Epithelial cell of prostate (primary cell): ENCODE measurements around the gene FBLL1.
A peak's percentile ranks its signal among the peaks of the same experiment; 100 is the strongest.
"Not testable (repeated sequence)": the region's sequence is repeated elsewhere in the genome, so short reads cannot be mapped to it uniquely, and the experiment has no call there.

Experiments used
- DNase-seq: peaks from one replicate; pipeline ENCODE4 v3.0.0-alpha.2; 2011; ENCODE audit warnings: low read depth, low spot score
- H3K27ac ChIP-seq: fragments of 450-650 bp; 2 replicates; pipeline ENCODE4 v1.5.1; 2017; ENCODE audit warnings: mild to moderate bottlenecking

Gene FBLL1

DNA sequence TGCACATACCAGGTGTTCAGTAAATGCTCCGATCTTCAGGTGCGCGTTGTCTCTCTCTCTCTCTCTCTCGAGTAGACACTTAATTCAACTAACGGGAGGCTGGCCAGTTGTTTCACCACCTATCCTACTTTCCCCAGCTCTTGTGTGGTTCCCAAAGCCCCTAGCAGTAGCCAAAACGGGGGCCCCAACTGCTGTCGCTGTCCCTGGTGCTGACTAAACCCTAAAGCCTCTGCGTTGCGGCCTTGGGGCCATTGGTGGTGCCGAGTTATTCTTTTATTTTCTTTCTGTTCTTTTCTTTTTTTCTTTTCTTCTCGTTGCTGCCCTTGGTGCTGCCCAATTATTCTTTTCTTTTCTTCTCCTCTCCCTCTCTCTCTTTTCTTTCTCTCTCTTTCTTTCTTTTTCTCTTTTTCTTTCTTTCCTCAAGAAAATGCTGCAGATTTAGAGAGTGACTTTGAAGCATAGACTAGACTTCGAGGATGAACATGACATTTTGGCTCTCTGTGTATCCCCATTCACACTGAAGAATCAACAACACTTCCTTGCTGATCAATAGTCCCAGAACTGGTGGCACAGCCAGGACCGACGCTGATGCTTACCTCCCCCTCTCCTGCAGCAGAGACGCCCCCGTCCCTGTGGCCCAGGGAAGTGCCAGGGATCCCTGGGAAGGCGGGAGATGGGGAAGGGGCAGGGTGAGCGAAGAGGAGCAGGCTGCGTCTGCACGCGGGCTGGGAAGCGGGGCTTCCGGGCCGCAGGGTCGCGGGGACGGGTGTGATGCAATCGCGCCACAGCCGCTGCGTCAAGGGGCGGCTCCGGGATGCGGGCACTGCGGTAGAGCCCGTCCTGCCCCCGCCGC is at the start of gene FBLL1:
Gene FBLL1 (plus strand): TSS at position 785 of the 853 bp plus-strand sequence. CDS start 200 bp downstream, outside the sequence.
- no peak for DNase-seq
- no peak within 1 kb of the TSS for H3K27ac ChIP-seq

DNA sequence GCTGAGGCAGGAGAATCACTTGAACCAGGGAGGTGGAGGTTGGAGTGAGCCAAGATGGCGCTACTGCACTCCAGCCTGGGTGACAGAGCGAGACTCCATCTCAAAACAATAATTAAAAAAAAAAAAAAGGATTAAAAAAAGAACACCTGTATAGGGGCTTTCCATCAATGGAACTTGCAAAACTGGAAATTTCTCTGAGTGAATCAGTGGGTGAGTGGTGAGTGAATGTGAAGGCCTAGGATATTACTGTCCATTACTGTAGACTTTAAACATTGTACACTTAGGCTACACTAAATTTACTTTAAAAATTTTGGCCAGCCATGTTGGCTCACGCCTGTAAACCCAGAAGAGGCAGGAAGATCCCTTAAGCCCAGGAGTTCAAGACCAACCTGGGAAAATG is 48.5 kb upstream of the FBLL1 start:
- H3K27ac ChIP-seq: no peak overlapping the region
- no peak for DNase-seq

DNA sequence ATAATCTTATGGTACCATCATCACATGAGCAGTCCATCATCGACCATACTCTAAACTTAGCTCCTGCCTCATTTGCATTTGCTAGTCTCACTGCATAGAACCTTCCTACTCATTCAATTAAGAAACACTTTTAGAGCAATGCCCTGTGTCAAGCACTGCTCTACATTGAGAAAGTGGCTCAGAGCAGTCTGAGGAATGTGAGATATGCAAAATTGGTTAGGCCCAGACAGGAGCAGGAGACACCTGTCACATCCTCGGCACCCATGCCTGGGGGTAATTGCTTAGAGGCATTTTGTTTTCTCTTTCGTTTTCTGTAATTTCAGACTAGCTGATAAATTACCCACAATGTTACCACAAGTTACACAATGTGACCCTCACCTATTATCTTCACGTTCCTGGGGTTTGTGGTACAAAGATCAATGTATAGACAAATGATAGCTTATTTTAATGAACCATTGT is 47.7 kb upstream of the FBLL1 start:
- no peak for DNase-seq
- H3K27ac ChIP-seq: no peak overlapping the region

DNA sequence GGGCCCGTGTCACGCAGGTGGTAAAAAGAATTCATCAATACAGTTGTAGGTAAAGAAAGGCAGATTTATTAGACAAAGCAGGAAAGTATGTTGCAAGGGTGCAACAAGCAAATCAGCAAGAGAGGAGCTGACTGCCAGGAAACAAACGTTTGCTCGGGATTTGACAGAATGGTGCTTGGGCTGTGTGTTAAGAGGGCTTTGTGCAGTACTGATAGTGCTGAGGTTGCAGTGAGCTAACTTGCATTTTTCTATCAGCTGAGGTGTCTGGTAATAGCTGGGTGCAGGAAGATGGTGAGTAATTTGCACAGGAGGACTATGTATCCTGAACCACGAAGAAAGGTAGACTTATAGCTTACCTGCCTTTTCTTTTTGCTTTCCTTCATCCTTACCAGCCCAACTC is 46.7 kb upstream of the FBLL1 start:
- no peak for DNase-seq
- no peak overlapping the region for H3K27ac ChIP-seq

DNA sequence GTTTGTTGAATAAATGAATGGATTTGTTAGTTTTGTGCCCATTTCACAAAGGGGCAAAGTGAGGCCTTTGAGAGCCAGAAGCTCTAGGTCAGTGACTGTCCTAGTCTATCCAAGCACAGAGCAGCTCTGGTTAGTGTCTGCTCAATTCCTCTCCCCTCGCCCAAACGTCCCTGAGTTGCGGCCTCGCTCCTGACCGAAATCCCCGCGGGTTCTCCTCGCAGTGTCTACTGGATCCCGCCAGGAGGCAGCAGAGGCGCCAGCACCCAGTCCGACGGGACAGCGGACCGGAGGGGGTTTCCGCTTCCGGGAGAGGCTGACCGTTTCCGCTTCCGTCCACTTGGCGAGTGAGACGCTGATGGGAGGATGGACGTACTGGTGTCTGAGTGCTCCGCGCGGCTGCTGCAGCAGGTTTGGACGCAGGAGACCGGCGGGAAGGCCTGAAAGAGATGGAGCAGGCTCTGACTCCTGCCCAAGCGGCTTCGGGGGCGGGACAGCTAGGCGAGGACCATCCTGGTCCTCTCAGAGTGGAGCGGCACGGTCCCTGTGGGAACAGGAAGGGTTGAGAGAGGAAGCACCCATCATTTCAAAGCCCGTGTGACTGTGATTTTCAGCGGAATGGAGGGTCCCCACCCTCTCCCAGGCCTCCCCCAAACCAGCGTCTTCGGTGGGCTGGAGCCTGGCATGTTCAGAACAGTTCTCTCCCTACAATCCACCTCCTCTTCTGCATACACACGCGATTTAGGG is 42.8 kb upstream of the FBLL1 start, which contains the start of gene RARS1:
Gene RARS1 (plus strand): TSS at position 336 of the 744 bp plus-strand sequence. CDS start 28 bp downstream, at position 364.
- peak; percentile 69 for DNase-seq
- H3K27ac ChIP-seq: peak within 1 kb of the TSS; percentile 70

DNA sequence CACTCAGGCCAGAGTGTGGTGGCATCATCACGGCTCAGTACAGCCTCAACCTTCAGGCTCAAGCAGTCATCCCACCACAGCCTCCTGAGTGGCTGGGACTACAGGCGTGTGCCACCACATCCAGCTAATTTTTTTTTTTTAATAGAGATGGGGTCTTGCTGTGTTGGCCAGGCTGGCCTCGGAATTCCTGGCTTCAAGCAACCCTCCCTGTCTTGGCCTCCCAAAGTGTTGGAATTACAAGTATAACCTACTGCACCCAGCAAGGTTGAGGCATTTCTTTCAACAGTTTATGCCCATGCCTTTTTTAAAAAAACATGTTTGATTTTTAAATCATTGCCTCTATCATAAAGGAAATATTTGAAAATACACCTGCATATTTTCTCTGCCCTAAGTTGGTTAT is 40.0 kb upstream of the FBLL1 start:
- H3K27ac ChIP-seq: no peak overlapping the region
- DNase-seq: no peak

DNA sequence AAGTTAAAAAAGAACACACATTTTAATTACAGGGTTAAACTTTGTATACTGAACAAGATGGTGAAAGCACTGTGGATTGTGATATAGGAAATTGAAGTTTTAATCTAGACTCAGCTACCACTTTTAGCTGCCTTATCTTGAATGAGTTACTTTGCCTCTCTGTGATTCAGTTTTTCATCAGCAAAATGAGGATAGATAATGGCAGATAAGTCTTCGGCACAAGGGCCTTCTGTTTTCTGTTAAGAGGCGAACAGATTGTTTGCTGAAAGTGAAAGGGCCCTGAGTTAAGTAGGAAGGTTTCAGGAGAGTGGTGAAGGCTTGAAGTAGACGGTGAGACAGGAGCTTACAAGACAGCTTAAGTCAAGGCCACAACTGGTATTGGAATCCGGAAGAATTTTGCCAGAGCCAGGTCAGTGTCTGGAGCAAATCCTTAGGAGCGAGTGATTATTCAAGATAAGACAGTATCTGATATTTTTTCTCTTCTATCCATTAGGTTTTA is 35.0 kb upstream of the FBLL1 start:
- H3K27ac ChIP-seq: no peak overlapping the region
- no peak for DNase-seq

DNA sequence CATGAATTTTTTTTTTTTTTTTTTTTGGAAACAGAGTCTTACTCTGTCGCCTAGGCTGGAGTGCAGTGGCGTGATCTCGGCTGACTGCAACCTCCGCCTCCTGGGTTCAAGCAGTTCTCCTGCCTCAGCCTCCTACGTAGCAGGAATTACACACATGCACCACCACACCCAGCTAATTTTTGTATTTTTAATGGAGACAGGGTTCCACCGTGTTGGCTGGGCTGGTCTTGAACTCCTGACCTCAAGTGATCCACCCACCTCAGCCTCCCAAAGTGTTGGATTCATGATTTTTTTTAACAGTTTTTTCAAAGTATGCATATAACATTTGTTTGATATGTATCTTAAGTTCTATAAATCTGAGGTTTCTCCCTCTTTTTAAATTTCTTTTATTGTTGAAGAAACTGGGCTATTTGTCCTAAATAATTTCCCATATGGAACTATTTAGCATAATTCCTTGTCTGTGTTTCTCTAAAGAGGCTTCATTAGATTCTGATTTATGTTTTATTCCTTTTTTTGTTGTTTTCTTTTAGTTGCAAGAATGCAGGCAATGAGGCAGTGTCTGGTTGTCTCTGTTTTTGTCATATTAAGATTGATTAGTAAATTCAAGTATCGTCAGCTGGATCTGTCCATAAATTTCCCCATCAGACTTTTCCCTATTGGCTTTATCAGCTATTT is 26.4 kb upstream of the FBLL1 start:
- H3K27ac ChIP-seq: no peak overlapping the region
- DNase-seq: no peak

DNA sequence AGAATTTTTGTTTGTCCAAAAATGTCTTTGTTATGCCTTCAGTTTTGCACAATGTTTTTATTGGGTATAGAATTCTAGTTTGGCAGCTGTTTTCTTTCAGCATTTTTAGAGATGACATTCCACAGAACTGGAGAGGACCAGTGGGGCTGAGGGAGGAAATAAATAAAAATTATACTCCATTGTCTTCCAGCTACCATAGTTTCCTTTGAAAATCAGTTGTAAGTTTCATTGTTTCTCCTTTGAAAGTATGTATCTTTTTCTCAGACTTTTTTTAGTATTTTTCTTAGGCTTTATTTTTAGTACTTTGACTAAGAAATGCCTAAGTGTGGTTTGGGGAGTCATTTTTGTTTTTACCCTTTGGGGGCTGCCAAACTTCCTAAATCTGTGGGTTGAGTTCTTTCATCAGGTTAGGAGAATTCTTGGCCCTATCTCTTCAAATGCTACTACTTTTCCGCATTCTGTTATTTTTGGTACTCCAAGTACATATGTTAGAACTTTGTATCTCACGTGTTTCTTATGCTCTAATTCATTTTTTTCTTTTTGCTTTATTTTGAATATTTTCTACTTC is 15.2 kb upstream of the FBLL1 start:
- H3K27ac ChIP-seq: no peak overlapping the region
- DNase-seq: no peak

DNA sequence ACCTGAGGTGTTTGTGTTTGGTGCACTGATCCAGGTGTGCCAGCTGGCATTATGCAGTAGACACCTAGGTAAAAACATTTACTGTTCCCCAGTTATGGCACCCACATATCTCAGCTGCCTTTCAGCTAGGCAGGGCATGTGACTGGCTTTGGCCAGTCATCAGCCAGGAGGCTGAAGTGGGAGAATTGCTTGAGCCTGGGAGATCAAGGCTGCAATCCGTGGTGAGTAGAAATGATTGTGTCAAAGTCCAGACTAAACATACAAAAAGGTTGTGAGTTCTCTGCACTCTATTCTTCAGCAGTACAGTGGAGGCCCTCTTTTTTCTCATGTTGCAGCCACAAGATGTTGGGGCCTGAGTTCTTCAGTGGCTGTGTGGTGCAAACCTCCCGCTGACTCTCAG is 3.2 kb upstream of the FBLL1 start:
- DNase-seq: no peak
- no peak overlapping the region for H3K27ac ChIP-seq

DNA sequence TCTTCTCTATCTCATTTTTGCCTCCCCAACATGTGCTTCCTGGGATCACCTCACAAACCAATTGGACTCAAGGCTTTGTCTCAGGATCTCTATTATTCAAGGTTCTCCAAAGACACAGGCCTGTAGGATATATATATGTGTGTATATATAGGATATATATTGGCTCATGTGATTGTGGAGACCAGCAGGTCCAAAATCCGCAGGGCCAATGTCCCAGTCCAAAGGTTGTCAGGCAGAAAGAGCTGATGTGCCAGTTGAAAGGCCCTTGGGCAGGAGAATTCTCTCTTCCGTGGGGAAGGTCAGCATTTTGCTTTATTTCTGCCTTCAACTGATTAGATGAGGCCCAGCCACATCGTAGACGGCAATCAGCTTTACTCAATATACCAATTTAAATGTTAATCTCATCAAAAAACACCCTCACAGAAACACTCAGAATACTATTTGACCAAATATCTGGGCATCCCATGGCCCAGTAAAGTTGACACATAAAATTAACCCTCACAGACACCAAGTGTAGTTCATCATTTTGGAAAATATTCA is 1.3 kb upstream of the FBLL1 start:
- DNase-seq: no peak
- no peak overlapping the region for H3K27ac ChIP-seq

DNA sequence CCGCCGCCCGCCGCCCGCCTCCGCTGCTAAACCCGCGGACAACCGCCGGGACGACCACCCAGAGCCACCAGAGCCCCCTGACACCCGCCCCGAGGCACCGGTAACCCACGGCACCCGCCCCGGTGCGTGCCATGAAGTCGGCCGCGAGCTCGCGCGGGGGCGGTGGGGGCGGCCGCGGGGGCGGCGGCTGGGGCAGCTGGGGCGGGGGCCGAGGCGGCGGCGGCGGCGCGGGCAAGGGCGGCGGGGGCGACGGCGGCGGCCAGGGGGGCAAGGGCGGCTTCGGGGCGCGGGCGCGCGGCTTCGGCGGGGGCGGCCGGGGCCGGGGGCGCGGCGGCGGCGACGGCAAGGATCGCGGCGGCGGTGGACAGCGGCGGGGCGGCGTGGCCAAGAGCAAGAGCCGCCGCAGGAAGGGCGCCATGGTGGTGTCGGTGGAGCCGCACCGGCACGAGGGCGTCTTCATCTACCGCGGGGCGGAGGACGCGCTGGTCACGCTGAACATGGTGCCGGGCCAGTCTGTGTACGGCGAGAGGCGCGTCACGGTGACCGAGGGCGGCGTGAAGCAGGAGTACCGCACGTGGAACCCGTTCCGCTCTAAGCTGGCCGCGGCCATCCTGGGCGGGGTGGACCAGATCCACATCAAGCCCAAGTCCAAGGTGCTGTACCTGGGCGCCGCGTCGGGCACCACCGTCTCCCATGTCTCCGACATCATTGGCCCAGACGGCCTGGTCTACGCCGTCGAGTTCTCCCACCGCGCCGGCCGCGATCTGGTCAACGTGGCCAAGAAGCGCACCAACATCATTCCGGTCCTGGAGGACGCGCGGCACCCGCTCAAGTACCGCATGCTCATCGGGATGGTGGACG is 499 bp downstream of the FBLL1 start:
- no peak for DNase-seq
- no peak overlapping the region for H3K27ac ChIP-seq

DNA sequence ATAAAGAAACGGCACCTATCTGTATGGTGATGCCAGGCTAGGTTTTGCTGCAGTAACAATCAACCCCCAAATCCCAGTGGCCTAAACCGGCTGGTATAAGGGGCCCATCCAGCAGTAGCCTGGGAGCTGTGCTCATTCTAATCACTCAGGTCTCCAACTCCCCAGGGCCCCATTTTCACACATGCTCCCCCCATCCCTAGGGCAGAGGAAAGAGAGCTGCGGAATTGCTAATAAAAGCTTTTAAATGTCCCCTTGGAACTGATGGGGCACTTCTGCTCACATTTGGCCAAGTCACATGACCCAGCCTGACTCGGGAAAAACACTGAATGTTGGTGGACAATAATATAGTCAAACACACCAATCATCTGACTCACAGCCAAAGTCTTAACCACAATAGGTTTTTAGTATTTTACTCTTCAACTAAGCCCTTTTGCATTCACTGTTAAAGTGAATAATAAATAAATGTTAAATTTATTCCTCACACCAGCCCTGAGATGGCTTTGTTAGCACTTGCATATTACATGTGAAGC is 1.6 kb downstream of the FBLL1 start:
- no peak for DNase-seq
- H3K27ac ChIP-seq: no peak overlapping the region

DNA sequence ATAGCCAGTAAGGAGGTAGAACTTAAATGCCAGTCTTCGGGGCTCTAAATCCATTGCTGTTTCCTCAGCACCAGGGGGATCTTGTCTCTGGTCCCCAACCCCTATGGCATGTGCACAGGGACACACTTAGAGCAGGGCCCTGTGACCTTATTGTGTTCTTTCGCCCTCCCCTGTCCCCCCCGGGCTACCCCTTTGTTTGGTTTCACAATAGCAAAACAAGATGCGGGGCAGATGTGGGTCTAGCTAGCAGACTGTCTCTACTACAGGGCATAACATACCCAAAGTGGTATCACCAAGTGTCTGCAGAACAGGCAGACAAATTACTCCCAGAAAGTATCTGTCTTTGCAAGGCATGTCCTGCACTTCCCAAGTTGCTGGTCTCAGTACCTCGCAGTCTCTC is 2.1 kb downstream of the FBLL1 start:
- no peak for DNase-seq
- no peak overlapping the region for H3K27ac ChIP-seq

DNA sequence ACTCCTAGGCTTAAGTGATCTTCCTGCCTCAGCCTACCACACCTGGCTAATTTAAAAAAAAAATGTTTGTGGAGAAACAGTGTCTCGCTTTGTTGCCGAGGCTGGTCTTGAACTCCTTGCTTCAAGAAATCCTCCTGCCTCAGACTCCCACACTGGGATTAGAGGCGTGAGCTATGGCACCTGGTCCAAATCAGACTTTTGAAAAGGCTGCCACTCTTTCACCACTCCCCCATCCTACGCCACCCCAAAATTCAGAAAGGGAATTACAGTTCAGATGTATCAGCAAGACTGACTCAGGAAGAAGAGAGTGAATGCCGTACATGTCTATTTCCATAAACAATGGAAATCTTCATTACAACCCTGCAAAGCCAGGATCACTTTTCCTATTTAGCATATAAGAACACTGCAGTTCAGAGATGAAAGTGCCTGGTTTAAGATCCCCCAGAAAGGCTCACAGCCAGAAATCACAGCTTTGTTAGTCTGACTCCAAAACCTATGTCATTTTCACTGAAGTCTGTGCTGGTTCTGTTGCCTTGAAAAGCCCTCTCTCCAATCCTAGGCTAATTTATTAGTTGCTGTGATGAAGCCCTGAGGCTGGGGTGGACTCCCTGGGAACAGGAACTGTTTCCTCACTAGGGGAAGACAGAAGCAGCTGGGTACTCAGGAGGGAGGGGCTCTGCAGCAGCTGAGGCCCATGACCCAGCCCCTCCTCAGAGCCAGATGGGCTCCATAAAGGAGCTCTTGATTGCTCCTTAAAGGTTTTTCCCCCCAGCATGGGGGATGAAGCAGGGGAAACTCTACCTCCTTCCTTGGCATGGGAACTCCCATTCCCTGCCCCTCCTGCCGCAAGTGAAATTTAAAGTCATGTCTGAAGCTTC is 3.1 kb downstream of the FBLL1 start:
- H3K27ac ChIP-seq: no peak overlapping the region
- DNase-seq: no peak

DNA sequence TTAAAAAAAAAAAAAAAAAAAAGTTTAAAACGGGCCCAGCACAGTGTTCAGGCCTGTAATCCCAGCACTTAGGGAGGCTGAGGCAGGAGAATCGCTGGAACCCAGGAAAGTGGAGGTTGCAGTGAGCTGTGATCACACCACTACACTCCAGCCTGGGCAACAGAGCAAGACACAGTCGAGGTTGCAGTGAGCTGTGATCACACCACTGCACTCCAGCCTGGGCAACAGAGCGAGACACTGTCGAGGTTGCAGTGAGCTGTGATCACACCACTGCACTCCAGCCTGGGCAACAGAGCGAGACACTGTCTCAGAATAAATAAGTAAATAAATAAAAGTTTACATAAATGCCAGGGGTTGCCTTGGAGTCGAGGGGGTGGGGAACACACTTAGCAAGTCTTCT is 5.2 kb downstream of the FBLL1 start:
- not testable (repeated sequence) for DNase-seq, H3K27ac ChIP-seq

DNA sequence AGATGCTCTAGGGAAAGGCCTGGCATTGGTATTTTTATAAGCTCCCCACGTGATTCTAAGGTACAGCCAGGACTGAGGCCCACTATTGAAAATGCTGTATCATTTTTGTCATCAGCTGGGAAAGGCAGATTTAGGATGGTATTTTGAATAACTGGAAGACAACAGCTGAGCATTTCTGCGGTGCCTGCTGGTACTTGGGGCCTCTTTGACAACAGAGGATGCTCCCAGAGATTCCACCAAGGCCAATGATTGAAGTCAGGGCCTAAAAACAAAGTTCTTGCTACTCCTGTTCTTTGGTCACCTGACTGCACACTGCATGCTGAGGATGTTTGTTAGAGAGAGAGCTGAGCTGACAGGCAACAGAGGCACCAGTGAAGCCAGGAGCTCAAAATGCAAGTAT is 8.1 kb downstream of the FBLL1 start:
- no peak for DNase-seq
- no peak overlapping the region for H3K27ac ChIP-seq

DNA sequence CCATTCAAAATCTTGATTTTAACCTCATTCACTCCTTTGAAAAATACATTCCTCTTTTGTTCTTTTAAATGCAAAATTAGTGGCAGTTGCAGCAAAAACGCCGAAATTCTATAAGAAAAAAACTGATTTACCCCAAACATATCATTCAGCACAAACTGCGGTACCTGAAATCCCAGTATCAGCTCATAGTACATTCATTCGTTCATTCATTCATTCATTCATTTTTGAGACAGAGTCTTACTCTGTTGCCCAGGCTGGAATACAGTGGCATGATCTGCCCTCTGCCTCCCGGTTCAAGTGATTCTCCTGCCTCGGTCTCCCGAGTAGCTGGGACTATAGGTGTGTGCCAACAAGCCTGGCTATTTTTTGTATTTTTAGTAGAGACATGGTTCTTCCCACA is 20.4 kb downstream of the FBLL1 start:
- DNase-seq: no peak
- no peak overlapping the region for H3K27ac ChIP-seq
